ENCODE results near the gene CLCNKA. TPM values are rescaled to one million over a fixed set of nuclear protein-coding genes. Genes with fewer than 3 reads are reported as not detected.
"Not testable (repeated sequence)": the region's sequence is repeated elsewhere in the genome, so short reads cannot be mapped to it uniquely, and the experiment has no call there.

CLCNKA gene
- total RNA-seq, 1 experiment from 2014 or later = 0.10 TPM

DNA sequence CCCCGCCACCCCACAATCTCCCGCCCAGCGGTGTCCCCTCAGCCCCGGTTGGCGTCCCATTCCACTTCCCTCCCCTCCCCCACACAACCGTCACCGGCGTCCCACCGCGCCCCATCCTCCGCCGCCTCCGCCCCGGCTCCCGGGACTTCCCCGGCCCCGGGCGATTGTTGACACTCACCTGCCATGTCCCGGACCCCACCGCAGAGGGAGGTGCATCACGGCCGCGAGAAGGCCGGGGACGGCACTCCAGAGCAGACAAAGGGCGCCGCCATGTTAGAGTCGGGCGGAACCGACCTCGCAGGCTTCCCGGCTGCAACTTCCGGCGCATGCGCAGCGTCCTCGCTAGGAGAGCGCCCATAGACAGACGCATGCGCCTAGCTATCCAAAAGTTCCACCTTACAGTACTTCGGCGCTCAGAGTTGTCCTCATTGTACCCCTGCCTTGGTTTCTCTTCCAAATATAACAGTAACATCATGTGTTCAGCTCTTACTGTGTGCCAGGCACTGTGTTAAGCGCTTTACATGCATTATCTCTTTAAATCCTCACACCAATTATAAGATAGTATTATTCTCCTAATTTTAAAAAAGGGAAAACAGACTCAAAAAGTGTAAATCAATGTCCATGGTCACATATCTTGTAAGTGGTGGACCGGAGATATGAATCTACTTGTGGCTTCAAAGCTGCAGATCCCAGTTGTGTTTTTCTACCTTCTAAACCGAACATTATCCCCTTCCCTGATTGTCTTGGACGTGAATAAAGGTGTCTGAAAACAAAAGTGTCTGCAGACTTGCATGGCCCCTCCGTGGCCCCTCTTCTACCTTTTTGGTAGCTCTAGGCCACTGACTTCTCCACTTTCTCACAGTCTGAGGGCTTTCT, 45.8 kb upstream of the CLCNKA start, which contains the start of gene ZBTB17 (continued):
- TF ChIP-seq, protein P1, sequence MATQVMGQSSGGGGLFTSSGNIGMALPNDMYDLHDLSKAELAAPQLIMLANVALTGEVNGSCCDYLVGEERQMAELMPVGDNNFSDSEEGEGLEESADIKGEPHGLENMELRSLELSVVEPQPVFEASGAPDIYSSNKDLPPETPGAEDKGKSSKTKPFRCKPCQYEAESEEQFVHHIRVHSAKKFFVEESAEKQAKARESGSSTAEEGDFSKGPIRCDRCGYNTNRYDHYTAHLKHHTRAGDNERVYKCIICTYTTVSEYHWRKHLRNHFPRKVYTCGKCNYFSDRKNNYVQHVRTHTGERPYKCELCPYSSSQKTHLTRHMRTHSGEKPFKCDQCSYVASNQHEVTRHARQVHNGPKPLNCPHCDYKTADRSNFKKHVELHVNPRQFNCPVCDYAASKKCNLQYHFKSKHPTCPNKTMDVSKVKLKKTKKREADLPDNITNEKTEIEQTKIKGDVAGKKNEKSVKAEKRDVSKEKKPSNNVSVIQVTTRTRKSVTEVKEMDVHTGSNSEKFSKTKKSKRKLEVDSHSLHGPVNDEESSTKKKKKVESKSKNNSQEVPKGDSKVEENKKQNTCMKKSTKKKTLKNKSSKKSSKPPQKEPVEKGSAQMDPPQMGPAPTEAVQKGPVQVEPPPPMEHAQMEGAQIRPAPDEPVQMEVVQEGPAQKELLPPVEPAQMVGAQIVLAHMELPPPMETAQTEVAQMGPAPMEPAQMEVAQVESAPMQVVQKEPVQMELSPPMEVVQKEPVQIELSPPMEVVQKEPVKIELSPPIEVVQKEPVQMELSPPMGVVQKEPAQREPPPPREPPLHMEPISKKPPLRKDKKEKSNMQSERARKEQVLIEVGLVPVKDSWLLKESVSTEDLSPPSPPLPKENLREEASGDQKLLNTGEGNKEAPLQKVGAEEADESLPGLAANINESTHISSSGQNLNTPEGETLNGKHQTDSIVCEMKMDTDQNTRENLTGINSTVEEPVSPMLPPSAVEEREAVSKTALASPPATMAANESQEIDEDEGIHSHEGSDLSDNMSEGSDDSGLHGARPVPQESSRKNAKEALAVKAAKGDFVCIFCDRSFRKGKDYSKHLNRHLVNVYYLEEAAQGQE (IDR thresholded peaks at IDR 0.05; ENCODE audit: low read depth) = no peak
- TF ChIP-seq ZFX (IDR thresholded peaks at IDR 0.05) = peak; percentile 49
- TF ChIP-seq, protein P2, sequence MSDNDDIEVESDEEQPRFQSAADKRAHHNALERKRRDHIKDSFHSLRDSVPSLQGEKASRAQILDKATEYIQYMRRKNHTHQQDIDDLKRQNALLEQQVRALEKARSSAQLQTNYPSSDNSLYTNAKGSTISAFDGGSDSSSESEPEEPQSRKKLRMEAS (IDR thresholded peaks at IDR 0.05) = no peak; the same call in 1 of the 2 replicates
- no peak for TF ChIP-seq EZH2phosphoT487 (IDR thresholded peaks at IDR 0.05; ENCODE audit: borderline replicate concordance)

DNA sequence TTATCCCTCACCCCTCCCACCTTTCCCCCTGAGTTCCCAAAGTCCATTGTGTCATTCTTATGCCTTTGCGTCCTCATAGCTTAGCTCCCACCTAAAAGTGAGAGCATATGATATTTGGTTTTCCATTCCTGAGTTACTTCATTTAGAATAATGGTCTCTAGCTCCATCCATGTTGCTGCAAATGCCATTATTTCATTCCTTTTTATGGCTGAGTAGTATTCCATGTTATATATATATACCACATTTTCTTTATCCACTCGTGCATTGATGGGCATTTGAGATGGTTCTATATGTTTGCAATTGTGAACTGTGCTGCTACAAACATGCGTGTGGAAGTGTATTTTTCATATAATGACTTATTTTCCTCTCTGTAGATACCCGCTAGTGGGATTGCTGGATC, 43.9 kb upstream of the CLCNKA start:
- H3K27ac ChIP-seq (ENCODE audit: low read depth, low read length); H4K20me1 ChIP-seq (ENCODE audit: insufficient read depth); POLR2A ChIA-PET; H3K9me3 ChIP-seq (ENCODE audit: control insufficient read depth in 1 of 2, insufficient read depth in 1 of 2, low read depth in 1 of 2, low read length in 2 of 2); RAD21 ChIA-PET (ENCODE audit: low non-redundant PET in 1 of 2, low total read pairs in 2 of 2, uncharacterized antibody in 2 of 2, unreplicated experiment in 2 of 2); ATAC-seq; H3K9me2 ChIP-seq (ENCODE audit: insufficient read depth); H3K4me2 ChIP-seq (ENCODE audit: low read length); H3K27me3 ChIP-seq (ENCODE audit: insufficient read depth, low read length); BruUV-seq (replicated peaks); H3K36me3 ChIP-seq (ENCODE audit: control insufficient read depth in 1 of 2, insufficient read depth in 2 of 2, low read length in 2 of 2); CTCF ChIA-PET; DNase-seq (ENCODE audit: low read depth, low spot score); H3K4me3 ChIP-seq (replicated peaks in 1 of 2; ENCODE audit: low read depth in 1 of 2, low read length in 2 of 2); H3K9ac ChIP-seq (ENCODE audit: low read length); intact Hi-C loops (cut with micrococcal nuclease); H2AFZ ChIP-seq (ENCODE audit: low read depth, low read length, poor library complexity, severe bottlenecking); H3K79me2 ChIP-seq (ENCODE audit: insufficient read depth, low read length): not testable (repeated sequence)
- H3K4me1 ChIP-seq (ENCODE audit: control insufficient read depth in 1 of 2, insufficient read depth in 2 of 2, low read length in 2 of 2) = peaks cover 8 to 16% of the 10 kb centered on the region in 2 experiments; a peak in 3 of 4 replicates
